ENCODE results near the gene CD14. TPM values are rescaled to one million over a fixed set of nuclear protein-coding genes. Genes with fewer than 3 reads are reported as not detected.
A peak's percentile ranks its signal among the peaks of the same experiment; 100 is the strongest.

Gene CD14
- total RNA-seq, 1 experiment from 2014 or later = 0.13 TPM

DNA sequence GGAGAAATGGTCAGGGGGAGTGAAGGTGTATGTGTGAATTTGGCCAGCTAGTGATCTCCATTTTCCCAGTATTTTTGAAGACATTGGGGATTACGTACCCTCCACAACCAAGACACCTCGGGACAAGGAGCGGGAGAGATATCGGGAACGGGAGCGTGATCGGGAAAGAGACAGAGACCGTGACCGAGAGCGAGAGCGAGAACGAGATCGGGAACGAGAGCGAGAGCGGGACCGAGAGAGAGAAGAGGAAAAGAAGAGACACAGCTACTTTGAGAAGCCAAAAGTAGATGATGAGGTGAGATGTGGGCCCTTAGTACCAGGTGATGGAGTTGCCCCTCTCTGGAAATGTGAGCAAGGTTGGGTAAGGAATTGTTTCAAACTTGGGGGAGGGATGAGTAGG, 25.9 kb upstream of the CD14 start:
- H2AK5ac ChIP-seq (ENCODE audit: insufficient read length, low read length) = no peak overlapping the region
- H3K4me1 ChIP-seq (ENCODE audit: insufficient read depth, low read length) = no peaks in the 10 kb centered on the region
- H2BK12ac ChIP-seq (ENCODE audit: insufficient read length, low read depth, low read length) = no peak overlapping the region
- no peak overlapping the region for H3K14ac ChIP-seq (ENCODE audit: insufficient read depth, low read length)
- no peak overlapping the region for H3T11ph ChIP-seq (ENCODE audit: low read length)
- no peaks in the 10 kb centered on the region for H3K4me1 Mint-ChIP-seq
- H3K56ac ChIP-seq (ENCODE audit: insufficient read length, low read depth, low read length) = no peak overlapping the region
- no peaks in the 10 kb centered on the region for H3K79me2 ChIP-seq (ENCODE audit: insufficient read depth, low read length)
- no peak overlapping the region for H3K27ac ChIP-seq (ENCODE audit: insufficient read length, low read depth, low read length)
- H2BK15ac ChIP-seq (ENCODE audit: low read depth, low read length) = no peak overlapping the region
- H3K27me3 Mint-ChIP-seq (ENCODE audit: low read depth) = no peaks in the 10 kb centered on the region
- H3K9me3 ChIP-seq (ENCODE audit: control insufficient read depth, low read depth, low read length) = no peaks in the 10 kb centered on the region
- DNase-seq = no peak
- no peak overlapping the region for H2AFZ ChIP-seq (ENCODE audit: low read length)
- no peak overlapping the region for H2BK5ac ChIP-seq (ENCODE audit: insufficient read length, low read length)
- no peak overlapping the region for H3K4me3 Mint-ChIP-seq
- TF ChIP-seq, protein P1, sequence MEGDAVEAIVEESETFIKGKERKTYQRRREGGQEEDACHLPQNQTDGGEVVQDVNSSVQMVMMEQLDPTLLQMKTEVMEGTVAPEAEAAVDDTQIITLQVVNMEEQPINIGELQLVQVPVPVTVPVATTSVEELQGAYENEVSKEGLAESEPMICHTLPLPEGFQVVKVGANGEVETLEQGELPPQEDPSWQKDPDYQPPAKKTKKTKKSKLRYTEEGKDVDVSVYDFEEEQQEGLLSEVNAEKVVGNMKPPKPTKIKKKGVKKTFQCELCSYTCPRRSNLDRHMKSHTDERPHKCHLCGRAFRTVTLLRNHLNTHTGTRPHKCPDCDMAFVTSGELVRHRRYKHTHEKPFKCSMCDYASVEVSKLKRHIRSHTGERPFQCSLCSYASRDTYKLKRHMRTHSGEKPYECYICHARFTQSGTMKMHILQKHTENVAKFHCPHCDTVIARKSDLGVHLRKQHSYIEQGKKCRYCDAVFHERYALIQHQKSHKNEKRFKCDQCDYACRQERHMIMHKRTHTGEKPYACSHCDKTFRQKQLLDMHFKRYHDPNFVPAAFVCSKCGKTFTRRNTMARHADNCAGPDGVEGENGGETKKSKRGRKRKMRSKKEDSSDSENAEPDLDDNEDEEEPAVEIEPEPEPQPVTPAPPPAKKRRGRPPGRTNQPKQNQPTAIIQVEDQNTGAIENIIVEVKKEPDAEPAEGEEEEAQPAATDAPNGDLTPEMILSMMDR (conservative IDR thresholded peaks at IDR 0.05) = no peak
- H3K27ac Mint-ChIP-seq = peak overlapping the region in 1 of 3 experiments; percentile 3; a peak in 1 of 7 replicates
- no peaks in the 10 kb centered on the region for H3K9me3 Mint-ChIP-seq
- H3K9ac ChIP-seq (ENCODE audit: extremely low read depth, insufficient read length, low read length) = no peak overlapping the region
- H3K36me3 Mint-ChIP-seq (ENCODE audit: insufficient read depth in 1 of 3, low read depth in 3 of 3) = peaks cover 29 to 85% (median 81%) of the 10 kb centered on the region in 3 experiments
- no peak overlapping the region for H2BK120ac ChIP-seq (ENCODE audit: low read depth, low read length, poor library complexity, severe bottlenecking)
- no peak overlapping the region for H4K8ac ChIP-seq (replicated peaks; ENCODE audit: insufficient read length, low read depth, low read length)
- no peak overlapping the region for H3K23ac ChIP-seq (ENCODE audit: insufficient read length, low read depth, low read length)
- H3K4ac ChIP-seq (ENCODE audit: low read depth, low read length) = no peak overlapping the region
- no peak overlapping the region for H3K18ac ChIP-seq (ENCODE audit: insufficient read length, low read depth, low read length)
- no peaks in the 10 kb centered on the region for H4K20me1 ChIP-seq (ENCODE audit: control insufficient read depth, insufficient read depth, insufficient read length)
- H3K23me2 ChIP-seq (ENCODE audit: insufficient read length, low read depth, low read length, poor library complexity, severe bottlenecking) = no peaks in the 10 kb centered on the region
- no peak overlapping the region for H2BK20ac ChIP-seq (ENCODE audit: low read depth, low read length, poor library complexity, severe bottlenecking)
- no peaks in the 10 kb centered on the region for H3K79me1 ChIP-seq (ENCODE audit: insufficient read depth, low read depth, low read length, poor library complexity, severe bottlenecking)
- no peaks in the 10 kb centered on the region for H3K27me3 ChIP-seq (ENCODE audit: insufficient read depth, low read length)
- H3K4me2 ChIP-seq (ENCODE audit: insufficient read depth, insufficient read length, low read length) = no peak overlapping the region
- no peak overlapping the region for H4K91ac ChIP-seq (ENCODE audit: insufficient read length, low read depth, low read length)
- no CpG with 5 or more reads among the region's 17 CpGs for WGBS (ENCODE audit: extremely low coverage, insufficient read length, low lambda C conversion rate)
- H4K5ac ChIP-seq (ENCODE audit: insufficient read length, low read depth, low read length) = no peak overlapping the region

Data from H9 (cell line).